ENCODE results near the gene LHX8.
"Not testable (repeated sequence)": the region's sequence is repeated elsewhere in the genome, so short reads cannot be mapped to it uniquely, and the experiment has no call there.

LHX8 gene

DNA sequence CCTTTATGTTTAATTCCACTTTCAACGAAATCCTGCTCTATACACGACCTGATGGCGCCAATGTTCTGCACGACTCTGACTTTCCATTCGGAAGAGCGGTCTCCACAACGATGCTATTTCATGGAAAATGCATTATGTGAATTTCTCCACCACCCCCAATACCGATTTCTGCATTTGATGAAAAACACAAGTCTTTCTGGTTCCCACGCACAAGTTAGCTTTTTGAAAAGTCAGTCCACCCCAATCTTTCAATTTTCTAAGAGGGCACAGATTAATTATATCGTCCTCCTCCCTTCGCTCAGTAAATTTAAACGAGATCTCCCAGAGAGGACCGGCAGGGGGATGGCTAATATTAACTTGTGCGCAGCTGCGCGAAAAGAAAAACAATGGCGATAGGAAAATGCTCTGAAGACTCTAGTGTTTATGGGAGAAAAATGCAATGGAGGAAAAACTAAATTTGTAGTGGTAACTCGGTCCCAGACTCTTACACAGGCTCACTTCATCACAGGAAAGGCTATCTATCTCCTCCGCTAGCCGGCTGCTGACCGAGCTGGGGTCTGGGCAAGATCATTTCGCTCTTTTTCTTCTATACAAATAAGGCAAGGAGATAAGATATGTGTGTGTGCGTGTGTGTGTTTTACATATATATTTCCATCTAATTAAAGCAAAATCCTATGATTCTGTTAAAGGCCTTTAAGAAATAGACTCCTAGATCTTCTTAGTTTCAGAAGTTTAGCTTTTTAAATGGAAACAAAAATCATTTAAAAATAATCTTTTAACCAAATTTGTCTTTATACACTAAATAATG lies 1.2 kb upstream of the LHX8 start:
- DNase-seq, result no peak

DNA sequence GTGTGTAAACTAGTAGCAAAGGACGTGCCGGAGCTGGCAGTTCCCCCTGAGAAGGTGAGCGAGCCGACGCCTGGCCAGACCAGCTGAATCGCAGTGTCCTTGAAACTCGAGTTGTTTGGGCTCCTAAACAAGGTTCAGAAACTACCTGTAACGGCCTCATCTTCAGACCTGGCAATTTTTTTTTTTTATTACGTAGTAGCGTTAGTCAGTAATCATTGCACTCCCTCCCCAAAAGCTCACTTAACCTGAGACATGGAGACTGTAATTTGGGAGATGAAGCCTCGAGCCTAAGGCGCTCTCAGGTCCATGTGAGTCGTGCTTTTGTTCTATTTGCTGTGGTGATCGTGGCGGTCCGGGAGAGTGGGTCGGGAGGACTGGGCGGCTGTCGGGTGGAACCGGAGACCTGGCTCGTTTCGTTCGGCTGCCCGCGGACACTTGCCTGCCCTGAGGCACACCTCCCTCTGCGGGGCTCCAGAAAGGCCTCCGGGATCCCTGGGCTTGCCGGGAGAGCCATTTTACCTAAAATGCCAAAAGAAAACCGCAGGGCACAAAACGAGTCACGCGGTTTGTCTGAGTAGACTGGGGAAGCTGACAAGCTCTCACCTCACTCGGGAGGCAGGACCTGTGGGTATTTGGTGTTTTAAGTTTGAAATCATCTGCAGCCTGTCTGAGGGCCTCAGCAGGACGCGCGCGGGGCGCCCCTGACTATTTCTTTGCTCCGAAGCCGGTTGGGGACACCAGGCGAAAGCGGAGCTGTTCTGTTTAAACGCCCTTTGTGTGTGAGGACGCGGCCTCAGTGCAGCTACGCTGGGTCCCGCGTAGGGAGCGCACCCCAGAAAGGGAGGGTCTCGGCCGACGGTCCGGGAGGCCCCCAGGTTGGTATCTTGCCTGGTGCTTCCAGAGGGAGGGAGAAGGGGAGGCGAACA lies 722 bp downstream of the LHX8 start:
- DNase-seq, result no peak

DNA sequence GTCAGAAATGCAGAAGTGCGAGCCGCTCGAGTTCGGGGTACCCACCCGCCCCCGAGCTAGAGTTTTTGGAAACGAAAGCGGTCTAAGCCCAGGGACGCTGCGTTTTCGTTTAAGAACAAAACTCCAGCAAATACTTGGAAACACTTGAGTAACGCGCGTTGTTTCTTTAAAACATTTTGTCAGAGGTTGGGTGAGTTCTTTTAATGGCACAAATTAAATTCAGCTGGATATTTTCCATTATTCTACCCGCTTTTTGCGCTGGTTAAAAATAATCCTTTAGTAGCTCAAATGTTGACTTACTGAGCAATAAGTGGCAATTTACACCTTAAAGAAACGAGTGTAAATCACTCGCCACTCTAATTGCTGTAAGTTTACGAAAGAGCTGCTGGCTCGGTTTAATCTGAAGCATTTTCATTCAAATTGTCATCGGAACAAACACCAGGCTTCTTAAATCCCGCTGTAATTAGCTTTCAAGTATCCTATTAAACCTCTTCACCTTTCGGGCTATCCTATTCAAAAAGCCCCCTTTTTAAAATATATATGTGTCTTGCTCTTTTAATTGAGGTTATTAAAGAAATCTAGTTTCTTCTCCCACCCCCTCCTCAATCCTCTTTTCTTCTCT lies 1.5 kb downstream of the LHX8 start:
- DNase-seq, result no peak

DNA sequence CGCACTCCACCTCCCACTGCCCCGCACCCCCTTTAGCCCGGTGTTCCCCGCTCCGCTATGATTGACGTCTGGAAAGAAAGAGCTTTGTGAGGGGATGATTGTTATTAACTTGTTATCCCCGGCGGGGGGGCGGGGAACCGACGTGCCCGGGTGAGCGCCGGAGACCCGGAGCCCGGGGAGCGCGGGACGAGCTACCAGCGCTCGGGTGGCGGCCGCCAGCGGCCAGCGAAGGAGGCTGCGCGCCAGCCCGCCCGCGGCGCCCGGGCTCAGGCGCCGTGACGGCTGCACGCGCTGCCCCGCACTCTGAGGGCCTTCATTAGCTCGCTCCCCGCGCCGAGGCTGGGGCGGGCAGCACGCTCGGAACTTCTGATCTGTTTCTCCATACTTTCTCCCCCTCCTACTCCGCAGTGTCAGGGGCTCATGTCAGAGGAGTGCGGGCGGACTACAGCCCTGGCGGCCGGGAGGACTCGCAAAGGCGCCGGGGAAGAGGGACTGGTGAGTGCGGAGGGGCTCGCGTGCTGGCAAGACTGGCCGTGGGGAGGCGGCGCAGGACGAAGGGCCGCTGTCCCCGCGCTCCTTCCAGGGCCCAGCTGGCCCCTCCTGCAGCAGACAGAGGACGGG lies 2.1 kb downstream of the LHX8 start:
- no peak for DNase-seq

GRCh38 chr1:75136921-75137641 lies 2.9 kb downstream of the LHX8 start:
- no peak for DNase-seq

- DNase-seq, result no peak
These were observed 17.9 kb downstream of the LHX8 start for GRCh38 chr1:75152092-75152491.

DNA sequence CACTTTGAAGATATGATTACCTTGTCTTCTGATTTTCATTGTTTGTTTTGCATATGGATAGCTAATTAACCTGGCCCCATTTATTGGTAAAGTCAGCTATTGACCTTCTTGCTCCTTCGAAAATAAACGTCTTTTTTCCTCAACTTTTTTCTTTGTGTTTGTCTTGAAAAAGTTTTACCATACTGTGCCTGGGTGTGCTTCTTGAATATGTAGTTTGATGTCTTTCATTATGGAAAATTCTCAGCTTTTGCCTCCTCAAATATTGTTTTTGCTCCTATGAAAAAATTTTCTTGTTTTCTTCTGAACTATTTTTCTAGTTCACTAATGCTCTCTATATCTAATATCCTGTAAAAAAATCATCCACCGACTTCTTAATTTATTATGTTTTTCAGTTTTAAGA lies 25.0 kb downstream of the LHX8 start:
- no peak for DNase-seq

- DNase-seq, result no peak
These were observed 31.1 kb downstream of the LHX8 start for GRCh38 chr1:75165264-75165663.

DNA sequence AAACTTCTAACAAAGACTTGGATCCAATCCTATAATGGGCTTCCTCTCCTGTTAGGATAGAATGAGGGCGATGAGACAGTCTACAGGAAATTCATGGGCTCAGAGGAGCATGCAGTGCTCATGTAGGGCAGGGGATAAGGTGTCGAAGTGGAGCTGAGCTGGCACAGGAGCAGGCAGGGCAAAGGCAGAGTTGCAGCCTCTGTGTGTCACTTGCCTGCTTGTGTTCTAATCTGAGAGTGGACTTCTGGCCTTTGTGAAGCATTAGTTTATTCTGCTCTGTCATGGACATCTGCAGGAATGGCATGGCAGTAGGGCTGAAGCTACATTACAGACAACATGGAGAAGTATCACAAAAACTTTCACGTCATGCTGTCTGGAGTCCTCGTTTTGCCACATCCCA lies 32.6 kb downstream of the LHX8 start:
- no peak for DNase-seq

DNA sequence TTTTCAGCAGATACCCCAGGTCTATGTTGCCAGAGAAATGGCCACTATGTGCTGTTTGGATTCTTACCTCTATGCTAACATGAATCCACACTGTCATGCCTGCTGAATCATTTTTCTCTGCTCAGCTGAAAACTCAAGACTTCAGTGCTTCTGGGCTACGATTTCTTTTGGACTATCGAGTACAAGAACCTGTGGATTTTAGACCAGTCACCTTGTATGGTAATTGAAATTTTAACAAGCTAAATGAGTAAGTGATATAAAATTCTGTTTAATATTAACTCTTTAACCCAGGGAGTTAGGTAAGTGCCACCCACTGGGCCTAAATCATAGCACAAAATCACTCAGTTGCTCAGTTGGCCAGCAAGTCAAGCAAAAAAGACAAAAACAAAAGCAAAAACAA lies 35.8 kb downstream of the LHX8 start:
- DNase-seq, result no peak

DNA sequence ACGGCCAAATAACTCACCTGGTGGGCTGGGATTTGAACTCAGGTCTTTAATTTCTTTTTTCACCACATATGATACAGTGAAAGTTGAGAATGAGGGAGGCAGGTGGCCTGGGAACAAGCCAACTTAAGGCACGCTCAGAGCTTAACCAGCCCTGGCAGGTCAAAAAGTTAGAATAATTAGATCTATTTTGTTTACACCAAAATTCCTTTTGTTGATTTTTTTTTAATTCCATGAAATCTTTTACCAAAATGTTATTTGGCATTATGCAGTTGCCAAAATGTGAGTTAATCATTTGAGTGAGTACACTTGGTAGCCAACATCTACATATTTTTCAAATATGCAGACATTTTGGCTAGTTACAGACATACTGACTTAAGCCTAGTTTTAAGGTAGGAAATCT lies 36.8 kb downstream of the LHX8 start:
- DNase-seq, result no peak

DNA sequence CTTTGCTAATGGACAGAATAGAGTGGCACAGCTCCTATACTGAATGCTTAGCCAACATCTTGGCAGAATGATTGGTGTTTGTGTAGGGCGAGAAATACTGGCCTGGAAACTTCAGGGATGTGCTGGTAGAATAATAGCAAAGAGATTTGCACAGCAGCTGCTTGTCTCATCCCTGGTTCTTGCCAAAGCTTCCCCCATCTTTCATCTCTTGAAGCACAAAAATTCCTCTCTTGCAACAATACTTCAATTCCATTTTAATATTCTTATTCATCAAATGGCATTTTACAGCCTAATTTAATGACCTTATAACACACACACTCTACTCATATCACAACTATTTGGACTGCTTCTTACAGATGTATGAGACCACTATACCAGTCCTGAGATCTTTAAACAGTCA lies 37.7 kb downstream of the LHX8 start:
- no peak for DNase-seq

- DNase-seq, result no peak
These were observed 38.4 kb downstream of the LHX8 start for GRCh38 chr1:75172556-75172955.

GRCh38 chr1:75174031-75174760 lies 40.0 kb downstream of the LHX8 start:
- DNase-seq, result no peak

DNA sequence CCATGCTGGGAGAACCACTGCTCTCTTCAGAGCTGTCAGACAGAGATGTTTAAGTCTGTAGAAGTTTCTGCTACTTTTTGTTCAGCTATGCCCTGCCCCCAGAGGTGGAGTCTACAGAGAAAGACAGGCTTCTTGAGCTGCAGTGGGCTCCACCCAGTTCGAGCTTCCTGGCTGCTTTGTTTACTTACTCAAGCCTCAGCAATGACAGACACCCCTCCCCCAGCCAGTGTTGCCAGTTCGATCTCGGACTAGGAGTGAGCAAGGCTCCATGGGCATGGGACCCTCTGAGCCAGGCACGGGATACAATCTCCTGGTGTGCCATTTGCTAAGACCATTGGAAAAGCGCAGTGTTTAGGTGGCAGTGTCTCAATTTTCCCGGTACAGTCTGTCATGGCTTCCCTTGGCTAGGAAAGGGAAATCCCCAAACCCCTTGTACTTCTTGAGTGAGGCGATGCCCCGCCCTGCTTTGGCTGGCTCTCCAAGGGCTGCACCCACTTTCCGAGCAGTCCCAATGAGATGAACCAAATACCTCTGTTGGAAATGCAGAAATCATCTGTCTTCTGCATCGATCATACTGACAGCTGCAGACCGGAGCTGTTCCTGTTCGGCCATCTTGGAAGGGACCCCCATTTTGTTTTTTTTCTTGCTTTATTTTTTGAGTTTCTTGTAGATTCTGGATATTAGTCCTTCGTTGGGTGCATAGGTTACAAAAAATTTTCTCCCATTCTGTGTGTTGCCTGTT lies 47.2 kb downstream of the LHX8 start:
- not testable (repeated sequence) for DNase-seq

DNA sequence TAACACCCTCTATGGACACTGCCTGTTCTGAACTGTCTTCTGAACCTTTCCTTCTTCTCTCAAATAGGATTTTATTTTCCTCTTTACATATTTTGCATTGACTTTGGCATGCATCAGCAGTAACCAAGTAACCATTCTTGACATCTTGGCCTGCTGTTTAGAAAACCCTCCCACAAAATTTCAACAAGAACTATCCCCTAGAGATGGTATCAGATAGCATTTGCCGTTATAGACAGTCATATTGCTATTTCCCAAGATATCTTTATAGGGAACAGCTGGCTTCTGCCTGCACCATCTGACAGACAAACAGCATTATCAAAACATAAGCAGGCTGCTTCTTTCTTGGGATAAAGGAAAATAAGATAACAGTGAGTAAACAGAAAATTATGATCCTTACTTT lies 54.7 kb downstream of the LHX8 start:
- no peak for DNase-seq

DNA sequence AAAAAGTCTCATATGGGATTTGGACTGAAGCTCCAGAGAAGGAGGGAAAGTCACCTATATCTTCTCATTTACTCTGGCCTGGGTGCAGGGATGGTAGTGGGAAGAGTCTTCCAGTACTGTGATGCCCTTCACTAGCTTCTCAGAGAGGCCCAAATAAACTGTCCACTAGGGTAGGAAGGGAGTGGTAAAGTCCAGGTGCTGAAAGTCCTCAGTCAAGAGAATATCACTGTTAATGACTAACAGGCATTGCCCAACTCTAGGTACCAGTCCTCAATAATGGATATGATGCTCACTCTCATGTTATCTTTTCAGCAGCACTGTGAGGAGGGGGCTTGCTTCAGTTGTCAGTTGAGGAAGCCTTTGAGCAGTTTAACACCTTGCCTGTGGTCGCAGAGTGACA lies 64.0 kb downstream of the LHX8 start:
- no peak for DNase-seq

GRCh38 chr1:75198761-75199160 lies 64.6 kb downstream of the LHX8 start:
- no peak for DNase-seq

- no peak for DNase-seq
These were observed 68.6 kb downstream of the LHX8 start for GRCh38 chr1:75202751-75203150.

GRCh38 chr1:75203415-75204277 lies 69.5 kb downstream of the LHX8 start:
- no peak for DNase-seq
